ENCODE results near the gene OAS1. TPM values are rescaled to one million over a fixed set of nuclear protein-coding genes. Genes with fewer than 3 reads are reported as not detected.

The OAS1 gene
- total and polyA plus RNA-seq, 9 of the 15 experiments (the other 6 are each of a cell fraction or from before 2014, with no cell fraction given), result 0.06 to 0.25 TPM; not detected in 7

GRCh38 chr12:112898380-112898779 is 8.4 kb upstream of the OAS1 start (continued):
- TF ChIP-seq E4F1 (CRISPR knock-in tag; IDR thresholded peaks at IDR 0.05; ENCODE audit: borderline replicate concordance) (no peak), ZNF431 (CRISPR knock-in tag; IDR thresholded peaks at IDR 0.05) (no peak), PURB (CRISPR knock-in tag; IDR thresholded peaks at IDR 0.05; ENCODE audit: low read depth) (no peak), HDAC2 (IDR thresholded peaks at IDR 0.05) (no peak), THAP7 (CRISPR knock-in tag; IDR thresholded peaks at IDR 0.05) (no peak)

GRCh38 chr12:112900298-112901145 is 6.2 kb upstream of the OAS1 start:
- Histone ChIP-seq H3K36me3 (ENCODE audit: control insufficient read depth, insufficient read depth, low read length) (no peaks in the 10 kb centered on the region), H3K9ac (ENCODE audit: insufficient read depth in 1 of 2, low read depth in 2 of 2, low read length in 2 of 2) (no peak overlapping the region), H3K79me2 (ENCODE audit: control insufficient read depth, insufficient read depth, low read length) (no peaks in the 10 kb centered on the region), H3K27me3 (ENCODE audit: control insufficient read depth in 2 of 2, insufficient read depth in 2 of 2, low read length in 2 of 2) (peaks cover under 1 to 11% of the 10 kb centered on the region in 2 experiments; a peak in 2 of 5 replicates), H3K9me3 (replicated peaks; ENCODE audit: control insufficient read depth, insufficient read depth, low read depth, low read length) (no peaks in the 10 kb centered on the region), H3K4me1 (replicated peaks in 1 of 2; ENCODE audit: control insufficient read depth in 2 of 2, insufficient read depth in 2 of 2, low read length in 2 of 2) (no peaks in the 10 kb centered on the region), H4K20me1 (replicated peaks; ENCODE audit: control insufficient read depth, insufficient read depth, low read length) (no peaks in the 10 kb centered on the region; the same call in 1 of the 2 replicates), H3K27ac (ENCODE audit: extremely low read depth, low read depth, low read length) (no peak overlapping the region), H3K4me3 (no peak overlapping the region), H2AFZ (ENCODE audit: low read depth, low read length) (no peak overlapping the region), H3K9me1 (ENCODE audit: control insufficient read depth, insufficient read depth, low read length) (no peaks in the 10 kb centered on the region), H3K4me2 (ENCODE audit: insufficient read depth, low read length) (no peak overlapping the region)
- FAIRE-seq (peak; percentile 90), DNase-seq (ENCODE audit: extremely low read depth in 1 of 4, low spot score in 3 of 4) (peak; percentile 38 to 68 (median 54)), ATAC-seq (peak; percentile 70)
- CTCF ChIA-PET (ENCODE audit: low intra/inter-chr PET ratio), result no interaction called here
- intact Hi-C loops (cut with micrococcal nuclease) (no loop called here), in situ Hi-C loops (cut with MboI) (no loop called here)
- no TSS peak for BruUV-seq (replicated peaks)
- WGBS (ENCODE audit: insufficient coverage, low coverage, missing lambda C conversion rate), result 14% methylated on average over 9 of the region's 11 CpGs
- POLR2A ChIA-PET, result interaction anchor here (0.5 kb wide), 1 partner anchor 897 kb away, joined by 3 read pairs; no protein-coding TSS in a partner anchor
- TF ChIP-seq FOXJ2 (tag; IDR thresholded peaks at IDR 0.05), result no peak
- no peak for TF ChIP-seq LCOR (CRISPR knock-in tag; IDR thresholded peaks at IDR 0.05)
- no peak for TF ChIP-seq HDAC8 (tag; IDR thresholded peaks at IDR 0.05)
- TF ChIP-seq, protein P1, sequence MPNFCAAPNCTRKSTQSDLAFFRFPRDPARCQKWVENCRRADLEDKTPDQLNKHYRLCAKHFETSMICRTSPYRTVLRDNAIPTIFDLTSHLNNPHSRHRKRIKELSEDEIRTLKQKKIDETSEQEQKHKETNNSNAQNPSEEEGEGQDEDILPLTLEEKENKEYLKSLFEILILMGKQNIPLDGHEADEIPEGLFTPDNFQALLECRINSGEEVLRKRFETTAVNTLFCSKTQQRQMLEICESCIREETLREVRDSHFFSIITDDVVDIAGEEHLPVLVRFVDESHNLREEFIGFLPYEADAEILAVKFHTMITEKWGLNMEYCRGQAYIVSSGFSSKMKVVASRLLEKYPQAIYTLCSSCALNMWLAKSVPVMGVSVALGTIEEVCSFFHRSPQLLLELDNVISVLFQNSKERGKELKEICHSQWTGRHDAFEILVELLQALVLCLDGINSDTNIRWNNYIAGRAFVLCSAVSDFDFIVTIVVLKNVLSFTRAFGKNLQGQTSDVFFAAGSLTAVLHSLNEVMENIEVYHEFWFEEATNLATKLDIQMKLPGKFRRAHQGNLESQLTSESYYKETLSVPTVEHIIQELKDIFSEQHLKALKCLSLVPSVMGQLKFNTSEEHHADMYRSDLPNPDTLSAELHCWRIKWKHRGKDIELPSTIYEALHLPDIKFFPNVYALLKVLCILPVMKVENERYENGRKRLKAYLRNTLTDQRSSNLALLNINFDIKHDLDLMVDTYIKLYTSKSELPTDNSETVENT (CRISPR knock-in tag; IDR thresholded peaks at IDR 0.05), result no peak
- TF ChIP-seq SMC3 (conservative IDR thresholded peaks at IDR 0.05; ENCODE audit: insufficient read depth, low read depth, low read length), result 0 out of 2 replicates have a peak, but pooled peaks have one; percentile 18
- no peak for TF ChIP-seq MLX (CRISPR knock-in tag; conservative IDR thresholded peaks at IDR 0.05)
- no peak for TF ChIP-seq ZNF121 (CRISPR knock-in tag; conservative IDR thresholded peaks at IDR 0.05)
